NB4 (cell line): ENCODE data around the gene FAM209B.

Experiments used
- DNase-seq: peaks from one replicate; pipeline ENCODE4 v3.0.0; 2010; ENCODE audit warnings: low read depth
- H3K4me3 ChIP-seq: one replicate; pipeline ENCODE4 v1.5.1; 2011; ENCODE audit warnings: mild to moderate bottlenecking, low read depth, low read length, moderate library complexity
- CTCF ChIP-seq: IDR thresholded peaks from one replicate; pipeline ENCODE4 v1.5.1; 2012; ENCODE audit warnings: low read depth, low read length
- MAX ChIP-seq: IDR thresholded peaks from 2 replicates; pipeline ENCODE4 v1.6.1; 2011; ENCODE audit warnings: low read depth, low read length
- MYC ChIP-seq: IDR thresholded peaks from 2 replicates; pipeline ENCODE4 v1.6.1; 2011; ENCODE audit warnings: low read depth, low read length
- POLR2A ChIP-seq: IDR thresholded peaks from 2 replicates; pipeline ENCODE4 v1.6.1; 2011; ENCODE audit warnings: mild to moderate bottlenecking; ENCODE audit not compliant: insufficient read length; ENCODE audit errors: extremely low read depth

FAM209B gene

GRCh38 chr20:56580226-56580625, 47.2 kb downstream of the FAM209B start:
- TF ChIP-seq CTCF (no peak), POLR2A (no peak), MAX (no peak), MYC (no peak)
- no peak overlapping the region for H3K4me3 ChIP-seq
- DNase-seq = no peak

GRCh38 chr20:56581701-56582100, 48.7 kb downstream of the FAM209B start:
- no peak overlapping the region for H3K4me3 ChIP-seq
- DNase-seq = no peak
- TF ChIP-seq CTCF = no peak

- peak; percentile 82 for DNase-seq
- TF ChIP-seq CTCF (no peak), MAX (peak; percentile 74; the same call in 1 of the 2 replicates), MYC (no peak), POLR2A (no peak)
- no peak overlapping the region for H3K4me3 ChIP-seq
These were observed 49.5 kb downstream of the FAM209B start for GRCh38 chr20:56582542-56582941.

GRCh38 chr20:56584916-56585315, 51.9 kb downstream of the FAM209B start:
- TF ChIP-seq MAX = no peak
- no peak for TF ChIP-seq CTCF
- no peak for TF ChIP-seq MYC
- no peak for TF ChIP-seq POLR2A
- no peak overlapping the region for H3K4me3 ChIP-seq

More at GRCh38 chr20:56584916-56585315, 51.9 kb downstream of the FAM209B start:
- DNase-seq = no peak
